Mucosa of stomach (tissue), 1 donor: ENCODE results near the gene ZNF343.
"Not testable (repeated sequence)": the region's sequence is repeated elsewhere in the genome, so short reads cannot be mapped to it uniquely, and the experiment has no call there.

Source experiments
- H3K27me3 ChIP-seq: one replicate; pipeline ENCODE4 v1.7.0; 2013; ENCODE audit warnings: mild to moderate bottlenecking, low read length; ENCODE audit not compliant: control insufficient read depth, insufficient read depth
- H3K36me3 ChIP-seq: one replicate; pipeline ENCODE4 v1.7.0; 2013; ENCODE audit warnings: low read length; ENCODE audit not compliant: control insufficient read depth, insufficient read depth
- H3K4me1 ChIP-seq: one replicate; pipeline ENCODE4 v1.7.0; 2013; ENCODE audit warnings: mild to moderate bottlenecking, low read length; ENCODE audit not compliant: control insufficient read depth, insufficient read depth
- H3K4me3 ChIP-seq: one replicate; pipeline ENCODE4 v1.7.0; 2013; ENCODE audit warnings: low read length
- H3K9ac ChIP-seq: one replicate; pipeline ENCODE4 v1.7.0; 2013; ENCODE audit warnings: mild to moderate bottlenecking, low read length, moderate library complexity
- H3K9me3 ChIP-seq: one replicate; pipeline ENCODE4 v1.7.0; 2013; ENCODE audit warnings: mild to moderate bottlenecking, low read length, moderate library complexity; ENCODE audit not compliant: control insufficient read depth
- donor health status: Pancreatic carcinoma.

The ZNF343 gene

DNA sequence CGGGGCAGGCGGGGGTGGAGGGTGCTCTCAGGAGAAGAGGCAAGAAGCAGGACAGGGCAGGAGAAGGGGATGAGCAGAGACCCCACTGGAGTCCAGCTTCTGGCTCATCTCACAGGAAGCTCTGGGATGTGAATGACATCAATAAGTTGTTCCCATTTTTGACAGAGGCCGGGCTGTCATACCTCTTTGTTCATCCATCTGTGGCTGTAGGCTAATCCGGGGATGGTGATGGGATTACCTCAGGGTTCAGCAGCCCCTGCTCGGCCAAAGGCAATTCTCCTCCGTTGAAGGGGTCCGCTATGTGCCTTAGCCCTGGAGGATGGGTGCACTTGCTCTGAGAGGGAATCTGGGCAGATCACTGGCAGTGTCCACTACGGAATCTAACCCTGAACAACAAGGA lies 24.4 kb upstream of the ZNF343 start:
- H3K27me3 ChIP-seq = peaks cover 30% of the 10 kb centered on the region
- H3K9me3 ChIP-seq = no peaks in the 10 kb centered on the region
- no peaks in the 10 kb centered on the region for H3K36me3 ChIP-seq
- H3K9ac ChIP-seq = no peak overlapping the region
- H3K4me1 ChIP-seq = no peaks in the 10 kb centered on the region
- no peak overlapping the region for H3K4me3 ChIP-seq

DNA sequence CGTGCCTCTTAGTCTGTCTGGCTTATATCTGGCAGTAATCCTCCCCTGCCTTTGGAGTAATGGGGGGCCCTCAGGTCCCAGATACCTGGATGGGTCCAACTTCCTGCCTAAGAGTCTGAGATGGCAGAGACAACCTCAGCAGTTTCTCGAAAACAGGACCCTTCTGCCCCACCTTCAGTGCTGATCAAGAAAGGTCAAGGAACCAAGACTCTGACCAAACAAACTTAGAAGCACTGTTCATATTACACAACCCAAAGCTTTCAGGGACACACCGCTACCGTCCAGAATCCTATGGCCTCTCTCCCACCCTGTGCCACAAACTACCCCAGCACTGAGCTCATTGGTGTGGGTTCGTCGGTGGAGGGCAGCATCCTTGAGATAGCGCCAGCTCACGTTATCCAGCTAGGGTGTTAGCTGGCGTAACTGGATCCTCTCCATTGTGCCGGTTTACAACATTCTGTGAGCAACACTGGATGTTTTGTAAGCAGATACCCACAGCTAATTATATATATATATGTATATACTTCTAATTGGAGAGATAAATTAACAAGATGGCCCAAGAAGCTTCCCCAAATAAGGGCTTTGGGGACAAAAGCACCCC lies 20.1 kb upstream of the ZNF343 start:
- H3K4me1 ChIP-seq = peaks cover 7% of the 10 kb centered on the region
- H3K27me3 ChIP-seq = peaks cover 11% of the 10 kb centered on the region
- no peak overlapping the region for H3K4me3 ChIP-seq
- H3K9me3 ChIP-seq = no peaks in the 10 kb centered on the region
- no peaks in the 10 kb centered on the region for H3K36me3 ChIP-seq
- H3K9ac ChIP-seq = no peak overlapping the region

DNA sequence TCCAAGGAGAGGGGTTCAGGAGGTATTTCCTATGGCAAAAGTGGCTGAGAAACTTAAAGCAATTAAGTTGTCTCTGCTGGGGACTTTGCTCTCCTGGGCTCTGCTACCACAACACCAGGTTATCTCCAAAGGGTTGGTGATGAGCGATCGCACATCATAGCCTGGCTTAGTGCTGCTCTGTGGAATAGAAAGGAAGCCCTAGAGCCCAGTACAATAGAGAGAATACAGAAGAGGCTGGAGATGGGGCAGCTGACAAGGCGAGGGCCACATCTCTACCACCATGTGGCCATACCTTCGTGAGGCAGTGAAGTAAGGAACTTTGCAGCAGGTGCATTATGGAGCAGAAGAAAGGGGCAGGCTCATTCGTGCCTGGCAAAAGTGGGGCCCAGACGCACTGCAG lies 19.0 kb upstream of the ZNF343 start:
- no peaks in the 10 kb centered on the region for H3K36me3 ChIP-seq

GRCh38 chr20:2526218-2526583 lies 17.5 kb upstream of the ZNF343 start:
- H3K36me3 ChIP-seq, H3K9ac ChIP-seq, H3K9me3 ChIP-seq, H3K27me3 ChIP-seq, H3K4me3 ChIP-seq: not testable (repeated sequence)
- peaks cover 12% of the 10 kb centered on the region for H3K4me1 ChIP-seq

More for the DNA sequence above, 19.0 kb upstream of the ZNF343 start:
- no peak overlapping the region for H3K9ac ChIP-seq
- H3K4me1 ChIP-seq = peaks cover 8% of the 10 kb centered on the region
- H3K4me3 ChIP-seq = no peak overlapping the region
- H3K9me3 ChIP-seq = no peaks in the 10 kb centered on the region
- H3K27me3 ChIP-seq = peaks cover 3% of the 10 kb centered on the region

- Histone ChIP-seq H3K4me3 (peak overlapping the region; percentile 83), H3K9ac (peak overlapping the region; percentile 99), H3K4me1 (peaks cover 12% of the 10 kb centered on the region), H3K36me3 (no peaks in the 10 kb centered on the region), H3K27me3 (no peaks in the 10 kb centered on the region), H3K9me3 (no peaks in the 10 kb centered on the region)
Observed at GRCh38 chr20:2524709-2525506, 16.2 kb upstream of the ZNF343 start.

DNA sequence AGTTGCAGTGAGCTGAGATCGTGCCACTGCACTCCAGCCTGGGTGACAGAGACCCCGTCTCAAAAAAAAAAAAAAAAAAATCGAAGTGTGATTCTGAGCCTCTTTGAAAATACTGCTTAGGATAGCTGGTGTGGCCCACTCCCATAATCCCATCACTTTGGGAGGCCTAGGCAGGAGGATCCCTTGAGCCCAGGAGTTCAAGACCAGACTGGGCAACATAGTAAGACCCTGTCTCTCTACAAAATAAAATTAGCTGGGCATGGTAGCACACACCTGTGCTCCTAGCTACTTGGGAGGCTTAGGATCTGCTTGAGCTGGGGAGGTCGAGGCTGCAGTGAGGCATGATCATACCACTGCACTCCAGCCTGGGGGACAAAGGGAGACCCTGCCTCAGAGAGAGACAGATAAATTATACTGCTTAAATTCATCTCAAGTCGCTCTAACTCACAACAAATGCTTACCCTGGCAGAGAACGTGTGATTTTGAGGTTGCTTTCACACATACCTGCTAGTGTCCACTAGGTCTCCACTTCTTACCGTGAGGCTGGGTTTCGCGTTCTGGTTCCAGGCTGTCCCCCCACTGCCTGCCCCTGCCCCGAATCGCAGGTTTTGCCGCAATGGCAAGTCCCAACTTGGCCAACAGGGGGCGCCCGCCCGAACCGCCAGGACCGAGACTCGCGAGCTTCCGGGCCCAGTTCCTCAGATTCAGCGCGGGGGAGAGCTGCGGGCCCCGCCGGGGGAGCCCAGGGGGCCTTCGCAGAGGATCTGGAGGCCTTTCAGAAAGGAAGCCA lies 15.4 kb upstream of the ZNF343 start:
- Histone ChIP-seq H3K4me1 (peaks cover 12% of the 10 kb centered on the region), H3K4me3 (peak overlapping the region; percentile 83), H3K9ac (peak overlapping the region; percentile 99), H3K27me3 (no peaks in the 10 kb centered on the region), H3K9me3 (no peaks in the 10 kb centered on the region), H3K36me3 (no peaks in the 10 kb centered on the region)

GRCh38 chr20:2522826-2523429 lies 14.2 kb upstream of the ZNF343 start:
- H3K4me3 ChIP-seq = not testable (repeated sequence)

DNA sequence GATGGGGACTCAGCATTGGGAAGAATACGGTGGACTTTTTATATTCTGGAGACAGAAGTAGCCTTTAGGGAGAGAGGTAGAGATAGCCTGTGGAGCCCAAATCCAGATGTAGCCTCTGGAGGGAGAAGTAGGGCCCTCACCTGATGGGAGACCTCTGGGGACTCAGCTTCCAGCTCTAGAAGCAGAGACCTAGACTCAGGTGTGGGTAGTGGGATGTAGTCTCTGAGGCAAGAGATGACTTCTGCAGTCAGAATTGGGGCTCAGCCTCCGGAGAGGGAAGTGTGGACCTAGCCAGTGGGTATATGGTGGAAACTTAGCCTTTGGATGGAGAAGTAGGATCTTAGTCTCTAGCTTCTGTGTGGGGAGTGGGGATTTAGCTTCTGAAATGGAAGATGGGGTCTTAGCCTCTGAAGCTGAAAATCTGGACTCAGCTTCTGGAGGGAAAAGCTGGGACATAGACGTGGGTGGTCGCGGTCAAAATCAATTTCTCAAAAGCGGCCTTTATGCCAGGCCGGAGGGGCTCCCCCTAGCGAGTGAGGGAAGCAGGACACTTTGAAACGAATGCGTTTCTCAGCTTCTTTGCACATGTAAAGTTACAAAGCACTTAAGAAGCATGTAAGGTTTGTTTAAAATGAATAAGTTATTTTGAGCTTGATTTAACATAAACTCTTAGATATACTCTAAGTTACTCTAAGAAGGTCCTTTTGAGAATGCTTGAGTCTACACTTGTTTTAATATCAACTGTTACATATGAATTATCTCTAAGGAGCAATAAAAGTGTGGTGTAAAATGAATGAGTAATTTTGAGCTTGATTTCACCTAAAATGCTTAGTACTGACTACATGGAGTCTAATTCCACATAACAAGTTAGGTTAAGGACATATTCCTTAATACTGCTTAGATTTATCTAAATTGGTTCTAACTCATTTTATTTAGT lies 12.9 kb upstream of the ZNF343 start:
- peaks cover 12% of the 10 kb centered on the region for H3K4me1 ChIP-seq
- no peaks in the 10 kb centered on the region for H3K27me3 ChIP-seq
- H3K4me3 ChIP-seq = no peak overlapping the region
- H3K9me3 ChIP-seq = no peaks in the 10 kb centered on the region
- no peaks in the 10 kb centered on the region for H3K36me3 ChIP-seq
- no peak overlapping the region for H3K9ac ChIP-seq

More at GRCh38 chr20:2522826-2523429, 14.2 kb upstream of the ZNF343 start:
- not testable (repeated sequence) for H3K9me3 ChIP-seq, H3K27me3 ChIP-seq, H3K36me3 ChIP-seq, H3K9ac ChIP-seq
- peaks cover 12% of the 10 kb centered on the region for H3K4me1 ChIP-seq

GRCh38 chr20:2520617-2521016 lies 11.9 kb upstream of the ZNF343 start:
- Histone ChIP-seq H3K4me1 (peaks cover 12% of the 10 kb centered on the region), H3K9me3 (no peaks in the 10 kb centered on the region), H3K36me3 (no peaks in the 10 kb centered on the region), H3K4me3 (no peak overlapping the region), H3K9ac (no peak overlapping the region), H3K27me3 (no peaks in the 10 kb centered on the region)

DNA sequence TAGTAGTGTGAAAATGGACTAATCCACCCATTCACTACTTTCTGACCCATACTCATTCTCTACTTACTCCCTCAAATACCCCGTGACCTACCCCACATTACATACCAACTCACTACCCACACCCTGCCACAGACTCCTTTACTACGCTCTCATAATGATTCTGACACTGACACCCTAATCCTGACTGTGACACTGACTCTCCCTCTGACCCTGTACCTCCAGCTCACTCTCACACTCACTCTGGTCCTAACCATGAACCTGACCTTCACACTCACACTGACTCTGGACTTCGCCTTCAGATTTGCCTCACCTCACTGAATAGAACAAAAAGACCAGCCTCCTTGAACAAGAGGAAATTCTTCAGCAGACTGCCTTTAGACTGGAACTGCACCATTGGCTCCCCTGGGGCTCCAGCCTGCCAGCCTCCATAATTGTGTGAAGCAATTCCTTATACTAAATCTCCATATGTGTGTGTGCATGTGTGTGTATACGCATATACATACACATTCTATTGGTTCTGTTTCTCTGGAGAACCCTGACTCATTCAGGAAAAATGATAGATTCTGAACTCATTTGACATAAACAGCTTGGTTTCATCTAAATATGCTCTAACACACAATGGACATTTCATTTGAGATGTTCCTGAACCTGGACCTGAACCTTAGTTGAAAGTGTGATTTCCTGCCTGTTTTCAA lies 10.5 kb upstream of the ZNF343 start:
- no peak overlapping the region for H3K9ac ChIP-seq
- no peaks in the 10 kb centered on the region for H3K27me3 ChIP-seq
- no peaks in the 10 kb centered on the region for H3K36me3 ChIP-seq
- peaks cover 10% of the 10 kb centered on the region for H3K4me1 ChIP-seq
- no peaks in the 10 kb centered on the region for H3K9me3 ChIP-seq
- no peak overlapping the region for H3K4me3 ChIP-seq

GRCh38 chr20:2518558-2518957 lies 9.8 kb upstream of the ZNF343 start:
- no peaks in the 10 kb centered on the region for H3K27me3 ChIP-seq
- H3K9ac ChIP-seq = no peak overlapping the region
- peaks cover 4% of the 10 kb centered on the region for H3K4me1 ChIP-seq
- no peaks in the 10 kb centered on the region for H3K36me3 ChIP-seq
- no peaks in the 10 kb centered on the region for H3K9me3 ChIP-seq
- H3K4me3 ChIP-seq = no peak overlapping the region
